Measurements from ENCODE around the gene ZBTB47.

ZBTB47 gene

GRCh38 chr3:42652611-42653302 lies 740 bp upstream of the ZBTB47 start:
- DNase-seq (ENCODE audit: low spot score), result no peak

GRCh38 chr3:42653303-42653559 lies 266 bp upstream of the ZBTB47 start:
- no peak for DNase-seq (ENCODE audit: low spot score)

GRCh38 chr3:42654331-42655201 lies 1.1 kb downstream of the ZBTB47 start:
- no peak for DNase-seq (ENCODE audit: low spot score)

GRCh38 chr3:42655331-42655888 lies 1.9 kb downstream of the ZBTB47 start:
- no peak for DNase-seq (ENCODE audit: low spot score)

GRCh38 chr3:42655980-42656679 lies 2.6 kb downstream of the ZBTB47 start:
- no peak for DNase-seq (ENCODE audit: low spot score)

GRCh38 chr3:42656680-42657610 lies 3.4 kb downstream of the ZBTB47 start:
- DNase-seq (ENCODE audit: low spot score), result no peak

GRCh38 chr3:42657675-42658074 lies 4.2 kb downstream of the ZBTB47 start:
- no peak for DNase-seq (ENCODE audit: low spot score)

- DNase-seq (ENCODE audit: low spot score), result no peak
Measured at GRCh38 chr3:42658091-42658770, 4.7 kb downstream of the ZBTB47 start.

- DNase-seq (ENCODE audit: low spot score), result no peak
Measured at GRCh38 chr3:42658771-42659390, 5.4 kb downstream of the ZBTB47 start.

GRCh38 chr3:42659451-42660130 lies 6.1 kb downstream of the ZBTB47 start:
- no peak for DNase-seq (ENCODE audit: low spot score)

GRCh38 chr3:42660131-42660715 lies 6.7 kb downstream of the ZBTB47 start:
- DNase-seq (ENCODE audit: low spot score), result no peak

- no peak for DNase-seq (ENCODE audit: low spot score)
Measured at GRCh38 chr3:42660898-42661297, 7.4 kb downstream of the ZBTB47 start.

GRCh38 chr3:42661593-42662022 lies 8.1 kb downstream of the ZBTB47 start:
- no peak for DNase-seq (ENCODE audit: low spot score)

- no peak for DNase-seq (ENCODE audit: low spot score)
Measured at GRCh38 chr3:42662037-42662812, 8.7 kb downstream of the ZBTB47 start.

- DNase-seq (ENCODE audit: low spot score), result no peak
Measured at GRCh38 chr3:42662813-42663535, 9.5 kb downstream of the ZBTB47 start.

GRCh38 chr3:42663581-42664437 lies 10.3 kb downstream of the ZBTB47 start:
- no peak for DNase-seq (ENCODE audit: low spot score)

GRCh38 chr3:42664438-42664803 lies 10.9 kb downstream of the ZBTB47 start:
- DNase-seq (ENCODE audit: low spot score), result no peak

Data from CD4-positive, alpha-beta T cell treated with Interleukin-2 at 100 ng/mL for 4 hours (primary cell).